ENCODE results near the gene C20orf144. TPM values are rescaled to one million over a fixed set of nuclear protein-coding genes. Genes with fewer than 3 reads are reported as not detected.

The C20orf144 gene
- total and polyA plus RNA-seq, 9 of the 15 experiments (the other 6 are each of a cell fraction or from before 2014, with no cell fraction given): 0.04 to 0.23 (median 0.11) TPM; not detected in 2

- DNase-seq (ENCODE audit: extremely low read depth in 1 of 4, low spot score in 3 of 4) (peak in 1 of 4 experiments; percentile 8), ATAC-seq (no peak), FAIRE-seq (no peak)
- Histone ChIP-seq H3K4me3 (no peak overlapping the region), H3K27ac (ENCODE audit: extremely low read depth, low read depth, low read length) (no peak overlapping the region), H3K27me3 (ENCODE audit: control insufficient read depth in 2 of 2, insufficient read depth in 2 of 2, low read length in 2 of 2) (no peaks in the 10 kb centered on the region), H3K9me3 (replicated peaks; ENCODE audit: control insufficient read depth, insufficient read depth, low read depth, low read length) (no peaks in the 10 kb centered on the region; the same call in 1 of the 2 replicates), H2AFZ (ENCODE audit: low read depth, low read length) (no peak overlapping the region), H3K9ac (ENCODE audit: insufficient read depth in 1 of 2, low read depth in 2 of 2, low read length in 2 of 2) (no peak overlapping the region), H3K4me1 (replicated peaks in 1 of 2; ENCODE audit: control insufficient read depth in 2 of 2, insufficient read depth in 2 of 2, low read length in 2 of 2) (peaks cover 9 to 29% of the 10 kb centered on the region in 2 experiments; a peak in 3 of 5 replicates), H4K20me1 (replicated peaks; ENCODE audit: control insufficient read depth, insufficient read depth, low read length) (peaks cover 19% of the 10 kb centered on the region; the same call in 1 of the 2 replicates), H3K9me1 (ENCODE audit: control insufficient read depth, insufficient read depth, low read length) (peaks cover 9% of the 10 kb centered on the region), H3K4me2 (ENCODE audit: insufficient read depth, low read length) (no peak overlapping the region), H3K36me3 (ENCODE audit: control insufficient read depth, insufficient read depth, low read length) (peaks cover 20% of the 10 kb centered on the region; the same call in 2 of the 3 replicates), H3K79me2 (ENCODE audit: control insufficient read depth, insufficient read depth, low read length) (no peaks in the 10 kb centered on the region)
- intact Hi-C loops (cut with micrococcal nuclease) (no loop called here), in situ Hi-C loops (cut with MboI) (no loop called here)
- no peak for TF ChIP-seq ATF7 (IDR thresholded peaks at IDR 0.05)
- TF ChIP-seq ZBTB7A (IDR thresholded peaks at IDR 0.05; ENCODE audit: borderline replicate concordance, control insufficient read depth, low read depth, low read length): no peak
- TF ChIP-seq MAX (CRISPR knock-in tag; IDR thresholded peaks at IDR 0.05): no peak
- TF ChIP-seq ZKSCAN8 (CRISPR knock-in tag; IDR thresholded peaks at IDR 0.05): no peak
- TF ChIP-seq TCF3 (CRISPR knock-in tag; IDR thresholded peaks at IDR 0.05): no peak
- no peak for TF ChIP-seq ZNF551 (CRISPR knock-in tag; IDR thresholded peaks at IDR 0.05)
- TF ChIP-seq ESRRB (CRISPR knock-in tag; IDR thresholded peaks at IDR 0.05; ENCODE audit: borderline replicate concordance): no peak
- TF ChIP-seq ELK3 (CRISPR knock-in tag; IDR thresholded peaks at IDR 0.05): no peak
- no peak for TF ChIP-seq ATF1 (CRISPR knock-in tag; IDR thresholded peaks at IDR 0.05)
- no peak for TF ChIP-seq ATF1 (tag; IDR thresholded peaks at IDR 0.05)
- no peak for TF ChIP-seq NR2F6 (CRISPR knock-in tag; IDR thresholded peaks at IDR 0.05)
- TF ChIP-seq ZNF3 (CRISPR knock-in tag; IDR thresholded peaks at IDR 0.05): no peak
- BruUV-seq (replicated peaks): no TSS peak
- CTCF ChIA-PET (ENCODE audit: low intra/inter-chr PET ratio): no interaction called here
- POLR2A ChIA-PET: interaction anchor here (0.6 to 1.5 kb wide), 4 partner anchors 8 to 386 kb away, joined by 3 to 7 read pairs (median 4); no protein-coding TSS in a partner anchor
- 66% methylated on average over 14 of the region's 14 CpGs for WGBS (ENCODE audit: insufficient coverage, low coverage, missing lambda C conversion rate)
Observed at GRCh38 chr20:33648396-33649004, 13.6 kb upstream of the C20orf144 start.

All from K562 (cell line).